ENCODE data around the gene RAET1L.
"Not testable (repeated sequence)": the region's sequence is repeated elsewhere in the genome, so short reads cannot be mapped to it uniquely, and the experiment has no call there.

Gene RAET1L

GRCh38 chr6:150025201-150025917 is at the start of gene RAET1L:
Gene RAET1L, minus strand, starts transcription at chr6:150025532. Its CDS starts 61 bp downstream, at chr6:150025471.
- no peak for DNase-seq

- DNase-seq, result no peak
Measured at GRCh38 chr6:150075034-150075421, 49.7 kb upstream of the RAET1L start.

- not testable (repeated sequence) for DNase-seq
Measured at GRCh38 chr6:150074396-150075033, 49.2 kb upstream of the RAET1L start.

- peak; percentile 51 for DNase-seq
Measured at GRCh38 chr6:150072201-150072600, 46.9 kb upstream of the RAET1L start.

- DNase-seq, result no peak
Measured at GRCh38 chr6:150070236-150070818, 45.0 kb upstream of the RAET1L start.

- DNase-seq, result no peak
Measured at GRCh38 chr6:150069706-150070105, 44.4 kb upstream of the RAET1L start.

- peak; percentile 61 for DNase-seq
Measured at GRCh38 chr6:150068720-150069648, 43.7 kb upstream of the RAET1L start, which contains the start of gene ULBP3. Gene ULBP3, minus strand, starts transcription at chr6:150069121. Its CDS starts 55 bp downstream, at chr6:150069066.

GRCh38 chr6:150068151-150068550 is 42.8 kb upstream of the RAET1L start:
- DNase-seq, result no peak

GRCh38 chr6:150065083-150065482 is 39.8 kb upstream of the RAET1L start:
- DNase-seq, result no peak

- DNase-seq, result no peak
Measured at GRCh38 chr6:150063640-150064039, 38.3 kb upstream of the RAET1L start.

GRCh38 chr6:150059973-150060372 is 34.6 kb upstream of the RAET1L start:
- not testable (repeated sequence) for DNase-seq

GRCh38 chr6:150058986-150059385 is 33.7 kb upstream of the RAET1L start:
- DNase-seq, result no peak

GRCh38 chr6:150058231-150058792 is 33.0 kb upstream of the RAET1L start:
- no peak for DNase-seq

- no peak for DNase-seq
Measured at GRCh38 chr6:150057501-150057951, 32.2 kb upstream of the RAET1L start.

- DNase-seq, result no peak
Measured at GRCh38 chr6:150056916-150057315, 31.6 kb upstream of the RAET1L start.

- DNase-seq, result no peak
Measured at GRCh38 chr6:150056156-150056555, 30.8 kb upstream of the RAET1L start.

- no peak for DNase-seq
Measured at GRCh38 chr6:150055131-150055530, 29.8 kb upstream of the RAET1L start.

GRCh38 chr6:150053450-150053849 is 28.1 kb upstream of the RAET1L start:
- no peak for DNase-seq

GRCh38 chr6:150050846-150051245 is 25.5 kb upstream of the RAET1L start:
- no peak for DNase-seq

GRCh38 chr6:150048099-150048498 is 22.8 kb upstream of the RAET1L start:
- DNase-seq, result no peak

- DNase-seq, result no peak
Measured at GRCh38 chr6:150046943-150047342, 21.6 kb upstream of the RAET1L start.

GRCh38 chr6:150044621-150045145 is 19.4 kb upstream of the RAET1L start:
- no peak for DNase-seq

Data from CD4-positive, alpha-beta T cell treated with Interleukin-4 for 4 hours (primary cell).